GM10248 (cell line): Measurements from ENCODE around the gene TMPRSS13.

Source experiments
- CTCF ChIA-PET: fragments of 300-600 bp; sonication (Branson Sonifier 250); formaldehyde crosslinking; extraction: SDS; loops from one replicate; lab custom pipeline; 2021; ENCODE audit warnings: antibody characterized with exemption; lab: Yijun Ruan, JAX
- POLR2A ChIA-PET: fragments of 350-650 bp; sonication (Branson Sonifier 250); formaldehyde crosslinking; extraction: SDS; loops from one replicate; lab custom pipeline; 2020; ENCODE audit warnings: antibody characterized with exemption; lab: Yijun Ruan, JAX
- DNase-seq: peaks from one replicate; pipeline ENCODE4 v3.0.0; 2012; ENCODE audit errors: extremely low spot score
- CTCF ChIP-seq: IDR thresholded peaks from 2 replicates; pipeline ENCODE4 v1.5.1; 2012; ENCODE audit warnings: mild to moderate bottlenecking, low read depth; ENCODE audit errors: extremely low read depth, missing control alignments, control extremely low read depth

The TMPRSS13 gene

GRCh38 chr11:117852309-117852708, 76.9 kb downstream of the TMPRSS13 start:
- no peak for DNase-seq
- ChIA-PET CTCF (interaction anchor here (1.0 to 3.8 kb wide), 7 partner anchors 8 to 201 kb away, joined by 3 to 18 read pairs (median 4); no protein-coding TSS in a partner anchor), POLR2A (no interaction called here)
- no peak for TF ChIP-seq CTCF

- no peak for TF ChIP-seq CTCF
- DNase-seq = no peak
- POLR2A ChIA-PET = no interaction called here
- CTCF ChIA-PET = interaction anchor here (1.1 to 3.8 kb wide), 7 partner anchors 7 to 202 kb away, joined by 3 to 18 read pairs (median 4); no protein-coding TSS in a partner anchor
Measured at GRCh38 chr11:117851852-117852251, 77.3 kb downstream of the TMPRSS13 start.

GRCh38 chr11:117851106-117851505, 78.1 kb downstream of the TMPRSS13 start:
- ChIA-PET CTCF (interaction anchor here (1.1 to 2.8 kb wide), 6 partner anchors 17 to 202 kb away, joined by 3 to 13 read pairs (median 4); no protein-coding TSS in a partner anchor), POLR2A (no interaction called here)
- no peak for DNase-seq

More at GRCh38 chr11:117851106-117851505, 78.1 kb downstream of the TMPRSS13 start:
- no peak for TF ChIP-seq CTCF
